GM12891 (cell line): ENCODE measurements around the gene BCL11B.

Experiments
- PAX5 ChIP-seq: IDR thresholded peaks from 2 replicates; pipeline ENCODE4 v1.6.1; 2011; ENCODE audit warnings: low read length, moderate library complexity, mild to moderate bottlenecking; ENCODE audit not compliant: insufficient read depth, severe bottlenecking
- POLR2A ChIP-seq: IDR thresholded peaks from 2 replicates; pipeline ENCODE4 v1.6.1; 2011; ENCODE audit warnings: low read depth, low read length, control low read depth
- POLR2AphosphoS5 ChIP-seq: IDR thresholded peaks from 2 replicates; pipeline ENCODE4 v1.6.1; 2011; ENCODE audit warnings: low read depth, low read length, control low read depth
- SPI1 ChIP-seq: IDR thresholded peaks from 2 replicates; pipeline ENCODE4 v1.6.1; 2011; ENCODE audit warnings: low read depth, low read length, control low read depth
- TAF1 ChIP-seq: IDR thresholded peaks from 2 replicates; pipeline ENCODE4 v1.6.1; 2011; ENCODE audit warnings: low read depth, low read length, control low read depth

DNA sequence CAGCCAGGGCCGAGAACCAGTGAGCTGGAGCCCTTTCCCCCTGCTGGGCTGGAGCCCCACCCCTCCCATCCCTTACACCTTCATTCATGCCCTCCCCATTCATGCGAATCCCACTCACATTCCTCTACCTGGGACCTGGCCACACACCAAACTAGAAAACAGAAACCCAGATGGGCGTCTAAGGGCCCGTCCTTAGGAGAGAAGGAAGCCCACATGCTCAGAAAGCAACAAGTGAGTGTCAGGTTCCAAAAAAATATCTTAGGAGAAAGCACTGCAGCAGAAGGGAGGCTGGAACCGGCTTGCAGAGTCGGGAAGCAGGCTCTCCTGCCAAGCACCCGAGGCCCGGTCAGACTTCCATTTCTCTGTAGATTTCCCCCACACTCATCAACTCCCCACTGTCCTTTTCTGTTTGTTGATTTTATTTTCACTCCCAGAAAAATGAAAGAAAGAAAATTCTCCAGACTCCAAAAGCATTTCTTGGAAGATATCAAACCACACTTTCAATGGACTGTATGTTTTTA, 13.6 kb downstream of the BCL11B start:
- TF ChIP-seq POLR2A, result no peak
- no peak for TF ChIP-seq POLR2AphosphoS5
- no peak for TF ChIP-seq TAF1
- TF ChIP-seq SPI1, result no peak
- TF ChIP-seq PAX5, result no peak
